NCI-H1417 (cell line): ENCODE measurements around the gene MFSD1.

Experiments used
- DNase-seq, 3 experiments: peaks; one replicate each; lab custom pipeline; 2025; lab: John Stamatoyannopoulos, UW

MFSD1 gene, protein sequence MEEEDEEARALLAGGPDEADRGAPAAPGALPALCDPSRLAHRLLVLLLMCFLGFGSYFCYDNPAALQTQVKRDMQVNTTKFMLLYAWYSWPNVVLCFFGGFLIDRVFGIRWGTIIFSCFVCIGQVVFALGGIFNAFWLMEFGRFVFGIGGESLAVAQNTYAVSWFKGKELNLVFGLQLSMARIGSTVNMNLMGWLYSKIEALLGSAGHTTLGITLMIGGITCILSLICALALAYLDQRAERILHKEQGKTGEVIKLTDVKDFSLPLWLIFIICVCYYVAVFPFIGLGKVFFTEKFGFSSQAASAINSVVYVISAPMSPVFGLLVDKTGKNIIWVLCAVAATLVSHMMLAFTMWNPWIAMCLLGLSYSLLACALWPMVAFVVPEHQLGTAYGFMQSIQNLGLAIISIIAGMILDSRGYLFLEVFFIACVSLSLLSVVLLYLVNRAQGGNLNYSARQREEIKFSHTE

DNA sequence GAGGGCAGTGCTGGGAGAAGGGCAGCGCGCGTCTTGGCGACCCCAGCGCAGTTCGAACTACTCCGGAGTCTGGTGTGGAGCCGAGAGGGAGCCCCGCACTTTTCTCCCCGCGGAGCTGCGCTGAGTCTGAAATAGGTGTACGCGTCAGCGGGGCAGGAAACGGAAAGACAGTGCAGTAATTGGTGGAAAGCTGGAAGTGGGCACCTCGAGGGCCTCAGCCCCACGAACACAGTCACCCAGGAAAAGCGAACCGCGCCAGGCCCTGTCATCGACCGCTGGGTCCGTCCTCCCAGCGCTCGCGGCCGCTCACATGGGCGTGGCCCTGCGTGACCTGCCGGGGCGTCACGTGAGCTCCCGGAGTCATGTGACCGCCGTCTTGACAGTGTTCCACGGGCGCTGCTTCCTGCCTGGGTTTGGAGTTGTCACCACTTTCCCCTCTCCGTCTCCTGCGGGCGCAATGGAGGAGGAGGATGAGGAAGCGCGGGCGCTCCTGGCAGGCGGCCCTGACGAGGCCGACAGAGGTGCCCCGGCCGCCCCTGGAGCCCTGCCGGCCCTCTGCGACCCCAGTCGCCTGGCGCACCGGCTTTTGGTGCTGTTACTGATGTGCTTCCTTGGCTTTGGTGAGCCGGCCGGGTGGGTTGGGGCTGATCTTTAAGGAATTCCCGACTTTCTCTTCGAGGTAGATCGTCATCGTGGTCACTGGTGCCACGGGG, at the start of gene MFSD1:
Gene MFSD1, plus strand, starts transcription at position 359 of the 713 bp plus-strand sequence. Its CDS starts 99 bp downstream, at position 458.
- peak; percentile 91 to 93 (median 93) for DNase-seq

DNA sequence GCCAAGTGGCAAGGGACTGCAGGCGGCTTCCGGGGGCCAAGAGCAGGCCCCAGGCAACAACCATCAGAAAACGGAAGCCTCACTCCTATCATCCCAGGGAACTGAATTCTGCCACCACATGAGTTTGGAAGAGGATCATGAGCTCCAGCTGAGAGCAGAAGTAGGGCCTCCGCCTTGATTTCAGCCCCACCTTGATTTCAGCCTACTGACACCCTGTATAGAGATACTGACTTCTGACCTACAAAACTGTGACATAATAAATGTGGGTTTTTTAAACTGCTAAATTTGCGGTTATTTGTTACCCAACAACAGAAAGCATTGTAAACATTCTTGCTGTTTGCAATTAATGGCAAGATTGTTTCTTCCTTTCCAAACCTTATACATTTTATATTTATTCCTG, 48.0 kb upstream of the MFSD1 start:
- DNase-seq, result no peak

DNA sequence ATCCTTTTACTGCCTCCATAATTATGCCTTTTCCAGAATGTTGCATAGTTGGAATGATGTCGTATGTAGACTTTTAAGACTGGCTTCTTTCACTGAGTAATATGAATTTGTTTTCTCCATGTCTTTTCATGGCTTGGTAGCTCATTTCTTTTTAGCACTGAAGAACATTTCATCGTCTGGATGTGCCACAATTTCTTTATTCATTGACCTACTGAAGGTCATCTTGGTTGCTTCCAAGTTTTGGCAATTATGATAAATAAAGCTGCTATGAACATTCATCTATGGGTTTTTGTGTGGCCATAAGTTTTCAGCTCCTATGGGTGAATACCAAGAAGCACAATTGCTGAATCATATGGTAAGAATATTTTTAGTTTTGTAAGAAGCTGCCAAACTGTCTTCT, 46.4 kb upstream of the MFSD1 start:
- no peak for DNase-seq

DNA sequence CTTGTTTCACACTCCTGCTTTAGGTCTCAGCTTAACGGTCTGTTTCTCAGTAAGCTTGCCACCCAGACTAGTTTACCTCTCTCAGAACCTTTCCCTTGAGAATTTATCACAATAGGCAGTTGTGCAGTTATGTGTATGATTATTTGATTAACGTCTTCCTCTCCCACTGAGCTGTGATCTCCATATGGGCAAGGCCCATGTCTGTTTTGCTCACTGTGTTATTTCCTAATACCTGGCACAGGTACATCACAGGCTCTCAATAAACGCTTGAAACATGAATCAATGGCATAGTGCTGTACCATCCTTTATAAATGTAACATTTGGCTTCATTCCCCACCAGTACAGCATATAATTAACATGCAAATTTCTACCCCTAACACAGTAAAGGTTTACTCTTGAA, 40.5 kb upstream of the MFSD1 start:
- DNase-seq, result no peak

DNA sequence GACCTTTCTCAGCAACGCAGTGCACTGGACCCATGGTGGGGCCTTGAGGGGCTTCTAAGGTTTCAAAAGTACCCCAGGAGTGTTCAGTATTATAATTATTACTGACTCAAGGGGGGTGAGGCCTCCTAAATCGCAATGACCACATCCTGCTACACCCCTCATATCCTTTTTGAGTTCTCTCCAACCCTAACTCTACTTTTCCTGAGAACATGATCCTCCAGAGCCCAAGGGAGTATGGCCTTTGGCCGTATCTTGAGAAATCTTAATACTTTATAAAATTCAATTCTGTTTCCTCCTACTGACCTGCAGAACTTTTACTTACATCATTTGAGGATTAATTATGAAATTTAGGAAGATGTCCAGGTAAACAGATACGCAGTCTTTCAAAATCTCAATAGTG, 39.2 kb upstream of the MFSD1 start:
- DNase-seq, result no peak

DNA sequence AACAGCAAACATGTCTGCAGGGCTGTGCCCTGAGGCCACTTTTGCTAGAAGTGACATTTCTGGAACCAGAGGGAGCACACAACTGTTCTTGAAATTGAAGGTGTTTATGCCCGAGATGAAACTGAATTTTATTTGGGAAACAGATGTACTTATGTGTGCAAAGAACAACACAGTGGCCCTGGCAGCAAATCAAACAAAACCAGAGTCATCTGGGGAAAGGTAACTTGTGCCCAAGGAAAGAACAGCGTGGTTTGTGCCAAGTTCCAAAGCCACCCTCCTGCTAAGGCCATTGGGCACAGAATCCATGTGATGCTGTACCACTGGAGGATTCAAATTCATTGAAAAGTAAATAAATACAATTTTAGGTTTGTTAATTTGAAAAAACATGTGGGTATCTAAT, 38.4 kb upstream of the MFSD1 start:
- no peak for DNase-seq

DNA sequence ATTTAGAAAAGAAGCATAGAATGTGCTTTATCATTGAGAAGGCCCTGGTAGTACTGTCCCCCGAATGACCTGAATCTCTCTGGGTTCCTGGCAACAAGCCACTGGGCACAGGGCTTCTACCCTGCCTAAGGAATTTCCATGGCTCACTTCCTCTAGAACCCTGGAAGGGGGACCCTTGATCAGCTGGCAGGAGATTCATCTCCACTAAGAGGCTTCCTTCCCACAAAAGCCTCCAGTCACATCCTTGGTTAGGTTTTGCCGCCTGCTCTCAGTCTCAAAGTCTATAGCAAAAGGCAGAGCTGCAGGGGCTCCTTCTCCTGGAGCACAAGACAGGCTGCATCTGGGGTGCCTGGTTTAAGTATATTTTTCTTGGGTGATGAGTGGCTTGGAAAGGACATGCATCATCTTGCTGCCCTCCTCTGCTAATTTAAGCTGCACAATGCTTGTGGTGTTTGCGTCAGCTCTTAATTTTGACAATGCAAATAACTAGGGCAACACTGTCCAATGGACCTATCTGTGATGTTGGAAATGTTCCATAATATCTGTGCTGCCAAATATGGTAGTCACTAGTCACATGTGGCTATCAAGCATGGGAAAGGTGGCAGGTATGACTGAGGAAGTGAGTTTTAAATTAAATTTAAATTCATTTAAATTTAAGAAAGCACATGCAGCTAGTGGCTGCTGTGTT, 36.2 kb upstream of the MFSD1 start:
- DNase-seq, result no peak

DNA sequence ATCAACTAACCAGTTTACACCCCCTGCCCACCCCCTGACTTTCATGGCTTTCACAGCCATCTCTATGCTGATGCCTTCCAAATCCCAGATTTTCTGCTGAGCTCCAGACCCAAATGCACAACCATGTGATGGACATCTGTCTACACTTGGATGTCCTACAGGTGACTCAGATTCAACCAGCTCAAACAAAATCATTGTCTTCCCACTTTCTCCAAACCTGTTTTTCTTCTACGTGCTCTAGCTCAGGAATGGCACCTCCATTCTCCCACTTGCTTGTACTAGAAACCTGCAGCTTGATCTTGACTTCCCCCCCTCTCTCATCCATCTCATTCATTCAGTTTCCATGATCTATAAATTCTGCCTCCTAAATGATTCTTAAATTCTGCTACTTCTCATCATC, 35.5 kb upstream of the MFSD1 start:
- DNase-seq, result no peak

DNA sequence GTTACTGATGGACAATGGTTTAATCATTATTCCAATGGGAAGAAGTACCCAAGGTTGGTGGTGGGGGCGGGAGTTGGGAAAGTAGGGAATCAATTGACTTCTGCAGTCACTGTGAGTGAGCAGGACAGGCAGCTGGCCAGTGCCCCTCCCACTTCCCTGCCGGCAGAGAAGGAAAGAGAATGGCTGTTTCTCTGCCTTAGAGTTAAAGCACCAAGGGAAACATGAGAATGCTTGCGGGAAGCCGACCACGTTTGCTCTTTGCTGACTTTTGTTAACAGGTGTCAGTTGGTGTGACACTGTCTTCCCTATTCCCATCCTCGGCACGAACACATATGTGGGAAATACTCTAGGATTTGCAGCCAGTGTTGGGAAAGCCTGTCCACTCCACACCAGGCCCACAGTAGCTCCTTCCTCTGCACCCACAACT, 33.5 kb upstream of the MFSD1 start:
- no peak for DNase-seq

DNA sequence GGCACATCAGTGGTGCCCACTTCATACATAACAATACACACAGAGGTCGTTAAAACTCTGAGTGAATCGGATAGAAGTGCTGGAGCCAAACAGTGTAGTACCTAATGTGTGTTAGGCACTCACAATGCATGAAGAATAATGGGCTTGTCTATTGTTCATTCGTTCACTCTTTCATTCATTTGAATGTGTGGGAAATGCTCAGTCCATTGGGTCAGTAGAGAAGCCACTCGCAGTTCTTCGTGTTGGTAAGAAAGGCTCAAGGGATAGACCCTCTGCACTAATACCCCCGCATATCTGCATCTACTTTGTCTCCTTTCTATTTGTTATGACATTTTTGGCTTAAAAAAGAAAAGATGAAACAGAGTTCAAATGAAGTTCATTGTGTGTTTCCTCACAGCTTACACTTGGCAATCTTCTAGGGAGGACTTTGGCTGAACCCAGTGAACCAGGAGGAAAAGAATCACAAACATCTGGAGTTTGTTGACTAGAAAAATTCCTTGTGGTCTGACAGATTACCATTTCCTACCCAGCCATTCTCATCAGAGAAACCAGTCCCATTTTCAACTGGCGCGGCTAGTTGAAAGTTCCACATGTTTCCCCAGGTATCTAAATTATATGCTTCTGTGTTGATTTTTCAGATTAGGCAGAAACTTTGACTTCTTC, 32.8 kb upstream of the MFSD1 start:
- no peak for DNase-seq

DNA sequence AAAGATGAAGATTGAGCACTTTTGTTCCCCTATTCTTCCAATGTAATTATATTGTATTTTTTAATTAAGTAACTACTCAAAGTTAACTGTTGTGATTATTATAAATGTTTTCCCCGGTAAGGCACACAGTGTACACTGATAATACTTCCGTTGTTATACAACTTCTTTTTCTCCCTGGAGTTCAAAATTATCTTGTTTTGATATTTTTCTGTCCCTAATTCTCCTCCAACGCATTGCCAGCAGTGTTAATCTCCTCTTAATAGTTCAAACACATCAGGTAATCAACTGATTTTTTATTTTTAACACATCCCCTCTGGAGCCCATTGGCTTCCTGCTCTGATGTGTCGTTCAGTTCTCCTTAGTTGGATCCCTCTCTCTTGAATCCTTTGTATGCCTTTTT, 32.3 kb upstream of the MFSD1 start:
- DNase-seq, result no peak

DNA sequence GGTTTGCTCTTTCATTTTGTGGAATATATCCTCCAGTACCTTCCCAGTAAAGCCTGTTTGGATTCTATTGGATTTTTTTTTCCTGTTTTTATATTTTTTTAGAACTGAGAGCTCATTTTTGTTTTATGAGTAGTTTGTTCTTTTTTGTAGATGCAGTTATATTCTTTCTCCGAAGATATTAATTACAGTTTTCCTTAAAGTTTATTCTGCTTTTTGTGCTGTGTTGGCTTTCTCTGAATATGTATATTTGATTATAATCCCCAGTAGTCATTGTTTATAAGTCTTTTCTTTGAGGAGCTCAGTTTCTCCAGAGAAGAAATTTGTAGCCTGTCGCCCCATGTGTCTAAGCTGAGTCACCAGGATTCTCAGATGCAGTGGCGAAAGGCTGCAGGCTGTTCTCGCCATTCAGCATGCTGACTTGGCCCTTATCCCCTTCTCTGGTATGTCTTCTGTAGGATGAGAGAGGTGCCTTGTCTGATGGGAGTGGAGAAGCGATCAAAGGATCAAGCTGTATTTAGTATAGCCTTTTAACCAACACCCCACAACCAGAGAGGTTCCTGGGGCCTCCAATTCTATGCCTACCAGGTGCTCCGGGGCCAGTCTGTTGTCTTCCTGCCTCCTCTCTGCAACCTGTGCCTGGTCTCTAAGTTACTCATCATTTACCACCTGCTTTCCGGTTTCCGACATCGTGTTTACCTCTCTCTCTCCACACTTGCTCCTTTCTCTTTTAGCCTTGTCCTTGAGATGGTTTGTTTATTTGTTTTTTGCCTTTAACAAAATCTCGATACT, 31.7 kb upstream of the MFSD1 start:
- DNase-seq, result no peak

DNA sequence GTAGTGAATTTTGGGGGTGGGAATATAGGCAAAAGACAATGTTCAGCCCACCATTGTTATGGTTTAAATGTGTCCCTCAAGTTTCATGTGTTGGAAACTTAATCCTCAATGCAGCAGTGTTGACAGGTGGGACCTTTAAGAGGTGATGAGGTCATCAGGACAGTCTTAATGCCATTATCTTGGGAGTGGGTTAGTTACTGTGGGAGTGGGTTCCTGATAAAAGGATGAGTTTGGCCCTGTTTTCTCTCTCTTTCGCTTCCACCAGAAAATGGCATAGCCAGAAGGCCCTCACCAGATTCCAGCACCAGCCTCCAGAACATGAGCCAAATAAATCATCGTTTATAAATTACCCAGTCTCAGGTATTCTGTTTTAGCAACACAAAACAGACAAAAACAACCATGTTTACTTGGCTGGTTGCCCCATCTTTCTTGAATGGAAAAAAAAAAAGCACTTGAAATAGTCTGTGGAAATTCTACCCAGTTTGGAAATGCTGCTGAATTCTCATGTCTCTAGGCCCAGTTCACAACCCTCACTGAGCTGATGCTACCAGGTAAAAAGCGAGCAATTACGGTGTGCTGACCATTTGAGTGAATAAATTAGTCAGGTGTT, 31.0 kb upstream of the MFSD1 start:
- DNase-seq, result no peak

DNA sequence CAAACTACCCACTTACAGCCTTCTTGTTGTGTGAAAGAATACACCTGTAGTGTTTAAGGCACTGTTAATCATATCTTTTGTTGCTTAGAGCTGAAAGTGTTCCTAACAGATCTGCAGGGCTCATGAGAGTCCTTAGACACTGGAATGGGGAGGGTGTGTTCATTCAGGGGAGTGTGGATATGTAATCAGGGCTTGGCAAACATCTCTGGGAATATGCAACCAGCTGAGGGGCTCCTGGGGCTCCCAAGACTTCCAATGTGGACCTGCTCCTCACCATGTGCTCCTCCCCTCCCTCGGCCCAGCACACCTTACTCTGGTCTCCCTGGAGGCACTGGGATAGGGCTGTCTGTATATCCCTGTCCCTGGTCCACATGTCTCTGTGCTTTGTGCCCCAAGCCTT, 30.3 kb upstream of the MFSD1 start:
- no peak for DNase-seq

DNA sequence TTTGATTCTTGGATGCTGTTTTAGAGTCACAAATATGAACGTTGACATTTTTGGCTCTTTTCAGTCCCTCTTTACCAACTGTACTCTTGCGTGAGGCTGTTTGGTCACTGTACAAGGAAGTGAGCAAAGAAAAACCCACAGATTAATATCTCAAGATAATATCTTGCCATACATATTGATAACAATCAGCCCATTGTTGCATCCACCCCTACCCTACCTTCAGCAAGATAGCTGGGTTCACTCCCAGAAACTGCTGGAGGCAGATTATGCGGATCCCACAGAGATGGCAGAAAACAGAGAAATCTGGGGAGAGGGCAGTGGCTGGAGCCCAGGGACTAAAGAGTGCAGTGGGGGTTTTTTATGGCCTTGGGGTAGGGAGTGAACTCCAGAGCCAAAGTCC, 29.9 kb upstream of the MFSD1 start:
- no peak for DNase-seq

DNA sequence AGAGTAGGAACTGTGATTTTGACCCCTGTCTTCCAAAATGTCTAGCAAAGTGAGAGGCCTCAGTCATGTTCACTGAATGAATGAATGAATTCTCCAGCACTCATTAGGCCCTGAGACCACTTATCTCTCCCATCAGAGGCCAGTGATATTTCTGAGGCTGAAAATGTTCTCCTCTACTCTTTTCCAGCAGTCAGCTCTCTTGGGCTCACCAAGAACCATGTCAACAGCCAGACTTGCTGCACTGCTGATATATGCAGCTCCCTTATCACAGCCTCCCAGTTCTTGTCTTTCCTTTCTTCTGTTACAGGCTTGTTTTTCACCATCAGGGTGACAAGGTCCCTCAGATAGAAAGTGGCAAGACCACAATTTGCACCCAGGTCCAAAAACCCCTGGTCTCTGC, 28.7 kb upstream of the MFSD1 start:
- DNase-seq, result no peak

DNA sequence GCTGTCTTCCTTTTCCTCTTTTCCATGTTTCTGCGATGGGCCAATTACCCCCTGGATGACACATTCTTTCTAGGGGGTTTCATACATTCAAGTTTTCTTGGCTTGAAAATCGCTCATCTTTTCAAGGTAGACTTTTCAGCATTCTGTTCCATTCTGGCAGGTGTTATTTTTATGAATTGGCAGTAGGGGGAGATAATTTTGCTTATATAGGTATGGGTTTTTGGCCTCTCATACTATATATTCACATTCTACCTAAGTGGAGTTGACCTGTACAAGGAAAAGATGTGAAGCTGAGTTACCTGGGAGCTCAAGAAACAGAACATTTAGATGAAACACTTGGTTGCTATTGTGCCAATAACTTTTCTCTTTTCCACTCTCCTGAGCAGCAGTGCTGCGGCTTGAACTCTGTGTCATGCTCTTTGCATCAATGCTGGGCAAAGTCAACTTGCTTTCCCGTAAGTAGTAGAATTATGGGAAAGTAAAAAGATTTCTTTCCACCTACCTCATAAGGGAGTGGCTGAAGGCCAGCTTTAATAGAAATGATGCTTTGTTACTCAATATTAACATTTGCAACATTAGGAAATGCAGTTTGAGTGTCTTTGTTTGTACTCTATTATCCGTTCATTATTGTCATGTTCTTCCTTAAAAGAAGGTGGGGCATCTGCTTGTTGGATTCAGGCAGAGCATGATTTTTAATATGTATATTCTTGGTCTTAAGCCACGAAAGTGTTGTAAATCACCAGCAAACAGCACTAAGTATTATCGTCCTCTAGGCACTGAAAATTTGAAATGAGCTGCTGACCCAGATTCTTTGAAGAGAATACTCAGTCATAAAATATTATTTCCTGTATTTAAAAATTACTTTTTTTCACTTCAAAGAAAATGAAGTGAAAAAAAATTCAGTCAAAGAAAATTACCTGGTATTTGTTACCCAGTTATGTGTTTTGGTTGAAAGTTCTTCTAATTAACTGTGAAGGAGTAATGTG, 27.7 kb upstream of the MFSD1 start:
- no peak for DNase-seq

DNA sequence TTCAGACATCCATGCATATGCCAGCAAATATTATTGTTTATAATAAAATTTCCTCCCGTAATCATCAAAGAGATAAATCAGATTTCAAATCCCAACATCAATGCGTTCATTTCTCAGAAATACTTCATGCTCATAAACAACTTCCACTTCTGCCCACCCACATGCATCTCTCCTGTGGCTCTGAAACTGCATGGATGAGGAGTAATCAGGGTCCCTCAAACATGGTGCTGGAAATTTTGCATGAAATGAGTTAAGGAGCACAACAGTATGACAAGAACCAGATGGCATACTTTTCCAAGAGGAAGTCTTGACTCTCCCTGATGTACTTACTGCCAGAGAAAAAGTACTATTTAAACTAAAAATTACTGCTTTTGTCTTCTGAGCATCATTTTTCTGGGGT, 26.9 kb upstream of the MFSD1 start:
- no peak for DNase-seq
